HG03097 (cell line): ENCODE measurements around the gene ANKS1A.
"Not testable (repeated sequence)": the region's sequence is repeated elsewhere in the genome, so short reads cannot be mapped to it uniquely, and the experiment has no call there.

Experiments used
- ATAC-seq: cut with Tn5 transposase; IDR thresholded peaks from one replicate; pipeline ENCODE4 v1.9.1; 2021; ENCODE audit not compliant: unreplicated experiment, low FRiP score

Gene ANKS1A

GRCh38 chr6:34914358-34914757, 25.3 kb downstream of the ANKS1A start:
- no peak for ATAC-seq

GRCh38 chr6:34916348-34916967, 27.4 kb downstream of the ANKS1A start:
- ATAC-seq = no peak

- no peak for ATAC-seq
These were observed 28.7 kb downstream of the ANKS1A start for GRCh38 chr6:34917626-34918285.

- ATAC-seq = no peak
These were observed 30.6 kb downstream of the ANKS1A start for GRCh38 chr6:34919651-34920050.

- ATAC-seq = no peak
These were observed 31.0 kb downstream of the ANKS1A start for GRCh38 chr6:34920097-34920496.

- ATAC-seq = no peak
These were observed 33.2 kb downstream of the ANKS1A start for GRCh38 chr6:34922177-34922663.

GRCh38 chr6:34924831-34925625, 36.0 kb downstream of the ANKS1A start:
- no peak for ATAC-seq

GRCh38 chr6:34926655-34927054, 37.6 kb downstream of the ANKS1A start:
- ATAC-seq = no peak

GRCh38 chr6:34928220-34928619, 39.2 kb downstream of the ANKS1A start:
- ATAC-seq = no peak

GRCh38 chr6:34928695-34929094, 39.6 kb downstream of the ANKS1A start:
- no peak for ATAC-seq

GRCh38 chr6:34929241-34929978, 40.4 kb downstream of the ANKS1A start:
- no peak for ATAC-seq

GRCh38 chr6:34930221-34930620, 41.2 kb downstream of the ANKS1A start:
- no peak for ATAC-seq

GRCh38 chr6:34932202-34932601, 43.1 kb downstream of the ANKS1A start:
- ATAC-seq = not testable (repeated sequence)

- ATAC-seq = no peak
These were observed 45.5 kb downstream of the ANKS1A start for GRCh38 chr6:34934516-34934915.

- ATAC-seq = no peak
These were observed 49.2 kb downstream of the ANKS1A start for GRCh38 chr6:34938268-34938667.

- ATAC-seq = no peak
These were observed 51.0 kb downstream of the ANKS1A start for GRCh38 chr6:34940030-34940434.

- ATAC-seq = no peak
These were observed 52.4 kb downstream of the ANKS1A start for GRCh38 chr6:34941421-34941820.

GRCh38 chr6:34945317-34945716, 56.3 kb downstream of the ANKS1A start:
- no peak for ATAC-seq

GRCh38 chr6:34947561-34947960, 58.5 kb downstream of the ANKS1A start:
- ATAC-seq = no peak

- no peak for ATAC-seq
These were observed 60.6 kb downstream of the ANKS1A start for GRCh38 chr6:34949636-34950035.

- no peak for ATAC-seq
These were observed 61.8 kb downstream of the ANKS1A start for GRCh38 chr6:34950849-34951248.
